Measurements from ENCODE around the gene HMGB1.

HMGB1 gene

DNA sequence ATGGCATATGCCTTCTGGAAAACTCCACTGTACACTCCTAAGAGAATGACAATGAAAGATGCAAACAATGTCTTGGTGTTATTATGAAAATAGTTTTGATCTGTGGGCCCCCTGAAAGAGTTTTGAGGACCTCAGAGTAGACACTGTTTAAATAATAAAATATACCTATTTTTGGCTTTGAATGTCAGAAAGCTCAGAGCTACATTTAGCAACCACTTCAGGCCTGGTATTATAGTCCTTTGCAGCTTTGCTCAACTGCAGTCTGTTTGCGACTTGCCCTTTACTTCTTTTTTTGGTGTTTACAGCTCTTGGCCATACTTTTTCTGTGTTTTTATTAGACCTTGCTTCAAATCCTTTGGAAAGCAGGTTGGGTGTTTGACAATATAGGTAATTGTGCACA is 49.3 kb downstream of the HMGB1 start:
- no peak overlapping the region for H3K4me3 ChIP-seq (ENCODE audit: low read depth, low read length)
- TF ChIP-seq, protein P1, sequence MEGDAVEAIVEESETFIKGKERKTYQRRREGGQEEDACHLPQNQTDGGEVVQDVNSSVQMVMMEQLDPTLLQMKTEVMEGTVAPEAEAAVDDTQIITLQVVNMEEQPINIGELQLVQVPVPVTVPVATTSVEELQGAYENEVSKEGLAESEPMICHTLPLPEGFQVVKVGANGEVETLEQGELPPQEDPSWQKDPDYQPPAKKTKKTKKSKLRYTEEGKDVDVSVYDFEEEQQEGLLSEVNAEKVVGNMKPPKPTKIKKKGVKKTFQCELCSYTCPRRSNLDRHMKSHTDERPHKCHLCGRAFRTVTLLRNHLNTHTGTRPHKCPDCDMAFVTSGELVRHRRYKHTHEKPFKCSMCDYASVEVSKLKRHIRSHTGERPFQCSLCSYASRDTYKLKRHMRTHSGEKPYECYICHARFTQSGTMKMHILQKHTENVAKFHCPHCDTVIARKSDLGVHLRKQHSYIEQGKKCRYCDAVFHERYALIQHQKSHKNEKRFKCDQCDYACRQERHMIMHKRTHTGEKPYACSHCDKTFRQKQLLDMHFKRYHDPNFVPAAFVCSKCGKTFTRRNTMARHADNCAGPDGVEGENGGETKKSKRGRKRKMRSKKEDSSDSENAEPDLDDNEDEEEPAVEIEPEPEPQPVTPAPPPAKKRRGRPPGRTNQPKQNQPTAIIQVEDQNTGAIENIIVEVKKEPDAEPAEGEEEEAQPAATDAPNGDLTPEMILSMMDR (IDR thresholded peaks at IDR 0.05; ENCODE audit: low read depth, low read length), result no peak

DNA sequence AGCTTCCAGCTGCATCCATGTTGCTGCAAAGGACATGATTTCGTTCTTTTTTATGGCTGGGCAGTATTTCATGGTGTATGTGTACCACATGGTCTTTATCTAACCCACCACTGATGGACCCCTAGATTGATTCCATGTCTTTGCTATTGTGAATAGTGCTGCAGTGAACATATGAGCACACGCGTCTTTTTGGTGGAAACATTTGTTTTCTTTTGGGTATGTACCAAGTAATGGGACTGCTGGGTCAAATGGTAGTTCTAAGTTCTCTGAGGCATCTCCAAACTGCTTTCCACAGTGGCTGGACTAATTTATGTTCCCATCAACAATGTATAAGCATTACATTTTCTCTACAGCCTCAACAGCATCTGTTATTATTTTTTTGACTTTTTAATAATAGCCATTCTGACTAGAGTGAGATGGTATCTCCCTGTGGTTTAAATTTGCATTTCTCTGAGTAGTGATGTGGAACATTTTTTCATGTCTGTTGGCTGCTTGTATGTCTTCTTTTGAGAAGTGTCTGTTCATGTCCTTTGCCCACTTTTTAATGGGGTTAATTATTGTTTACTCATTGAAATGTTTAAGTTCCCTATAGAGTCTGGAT is 50.2 kb downstream of the HMGB1 start:
- TF ChIP-seq, protein P1 (IDR thresholded peaks at IDR 0.05; ENCODE audit: low read depth, low read length), result no peak
- H3K4me3 ChIP-seq (ENCODE audit: low read depth, low read length), result no peak overlapping the region

DNA sequence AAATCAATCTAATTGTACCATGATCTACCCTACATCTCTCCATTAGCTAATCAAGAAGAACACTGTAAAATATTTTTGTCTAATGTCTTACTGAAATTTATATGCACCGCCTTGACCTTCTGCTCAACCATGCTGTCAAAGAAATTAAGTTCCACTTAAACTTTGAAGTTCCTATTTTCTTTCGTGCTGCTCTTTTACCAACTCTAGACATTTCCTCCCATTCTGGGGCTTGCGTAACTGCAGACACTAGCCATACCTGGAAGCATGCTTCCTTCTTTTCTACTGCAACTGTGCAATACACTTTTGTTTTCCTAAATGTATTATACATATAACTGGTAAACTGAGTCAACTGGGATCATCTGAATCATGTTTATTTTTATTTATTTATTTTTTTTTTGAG is 51.9 kb downstream of the HMGB1 start:
- TF ChIP-seq, protein P1 (IDR thresholded peaks at IDR 0.05; ENCODE audit: low read depth, low read length), result no peak
- H3K4me3 ChIP-seq (ENCODE audit: low read depth, low read length), result no peak overlapping the region

DNA sequence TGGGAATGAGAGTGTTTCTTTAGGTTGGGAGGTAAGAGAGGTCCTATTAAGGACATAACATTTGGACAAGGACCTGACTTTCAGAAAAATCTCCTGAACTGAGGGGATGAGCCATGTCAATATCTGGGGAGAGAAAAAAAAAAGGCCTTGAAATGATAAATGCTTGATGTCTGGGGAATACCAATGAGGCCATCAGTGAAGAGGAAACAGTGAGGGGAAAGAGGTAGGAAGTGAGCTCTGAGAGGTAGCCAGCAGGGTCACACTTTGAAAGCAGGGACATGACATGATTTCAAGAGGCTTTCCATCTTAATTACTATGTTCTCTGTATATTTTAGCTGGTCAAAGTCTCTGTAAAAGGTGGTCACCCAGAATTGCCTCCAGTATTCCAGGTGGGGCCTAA is 53.4 kb downstream of the HMGB1 start:
- TF ChIP-seq, protein P1 (IDR thresholded peaks at IDR 0.05; ENCODE audit: low read depth, low read length), result no peak

DNA sequence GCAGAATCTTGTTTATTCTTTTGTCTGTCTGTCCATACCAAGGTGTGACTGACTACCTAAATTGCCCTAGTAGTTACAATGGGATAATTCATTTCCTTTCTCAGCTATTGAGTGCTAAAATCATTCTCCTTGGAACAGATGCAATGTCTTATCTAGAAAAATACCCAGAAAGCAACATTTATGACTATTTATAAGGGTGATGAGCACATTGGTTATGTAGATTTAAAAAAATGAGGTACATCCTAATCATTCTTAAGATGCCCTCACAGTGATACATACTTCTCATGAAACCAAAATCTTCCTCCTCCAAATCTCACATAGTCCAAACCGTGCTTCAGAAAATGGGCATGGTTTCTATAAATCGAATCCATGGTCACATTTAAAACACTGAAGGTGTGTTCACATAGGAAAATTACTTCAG is 55.0 kb downstream of the HMGB1 start:
- TF ChIP-seq, protein P1 (IDR thresholded peaks at IDR 0.05; ENCODE audit: low read depth, low read length), result no peak
- no peak overlapping the region for H3K4me3 ChIP-seq (ENCODE audit: low read depth, low read length)

More for the DNA sequence above, 53.4 kb downstream of the HMGB1 start:
- no peak overlapping the region for H3K4me3 ChIP-seq (ENCODE audit: low read depth, low read length)

DNA sequence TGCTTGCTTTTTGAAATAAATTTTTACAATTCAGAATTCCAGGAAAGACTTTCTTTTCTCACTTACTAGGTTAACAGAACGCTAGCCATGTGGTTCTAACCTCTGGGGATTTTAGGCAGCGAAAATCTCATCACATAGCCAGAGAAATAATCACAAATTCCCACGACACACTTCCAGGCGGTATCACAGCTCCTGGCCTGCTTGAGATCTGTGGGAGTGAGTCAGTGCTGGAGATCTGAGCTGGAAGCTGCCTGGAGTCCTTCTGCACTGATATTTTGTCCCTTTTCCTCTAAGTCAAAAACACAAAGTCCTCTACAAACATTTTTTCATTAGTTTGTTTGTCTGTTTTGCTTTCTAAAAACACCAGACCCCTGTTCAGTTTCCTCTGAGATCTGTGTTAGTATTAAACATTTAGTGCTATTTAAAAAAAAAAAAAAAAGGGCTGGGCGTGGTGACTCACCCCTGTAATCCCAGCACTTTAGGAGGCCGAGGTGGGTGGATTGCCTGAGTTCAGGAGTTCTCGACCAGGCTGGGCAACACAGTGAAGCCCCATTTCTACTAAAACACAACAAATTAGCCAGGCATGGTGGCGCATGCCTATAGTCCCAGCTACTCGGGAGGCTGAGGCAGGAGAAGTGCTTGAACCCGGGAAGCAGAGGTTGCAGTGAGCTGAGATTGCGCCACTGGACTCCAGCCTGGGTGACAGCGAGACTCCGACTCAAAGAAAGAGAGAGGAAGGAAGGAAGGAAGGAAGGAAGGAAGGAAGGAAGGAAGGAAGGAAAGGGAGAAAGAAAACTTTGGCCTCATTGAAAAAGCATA is 55.6 kb downstream of the HMGB1 start:
- H3K4me3 ChIP-seq (ENCODE audit: low read depth, low read length), result no peak overlapping the region
- TF ChIP-seq, protein P1 (IDR thresholded peaks at IDR 0.05; ENCODE audit: low read depth, low read length), result no peak

Measured in WI38 (cell line).